HG02610 (cell line): ENCODE data around the gene U2AF1L4.
A peak's percentile ranks its signal among the peaks of the same experiment; 100 is the strongest.

ENCODE experiments used
- ATAC-seq: cut with Tn5 transposase; IDR thresholded peaks from one replicate; pipeline ENCODE4 v1.9.1; 2021; ENCODE audit warnings: mild to moderate bottlenecking, moderate library complexity; ENCODE audit not compliant: unreplicated experiment

U2AF1L4 gene

DNA sequence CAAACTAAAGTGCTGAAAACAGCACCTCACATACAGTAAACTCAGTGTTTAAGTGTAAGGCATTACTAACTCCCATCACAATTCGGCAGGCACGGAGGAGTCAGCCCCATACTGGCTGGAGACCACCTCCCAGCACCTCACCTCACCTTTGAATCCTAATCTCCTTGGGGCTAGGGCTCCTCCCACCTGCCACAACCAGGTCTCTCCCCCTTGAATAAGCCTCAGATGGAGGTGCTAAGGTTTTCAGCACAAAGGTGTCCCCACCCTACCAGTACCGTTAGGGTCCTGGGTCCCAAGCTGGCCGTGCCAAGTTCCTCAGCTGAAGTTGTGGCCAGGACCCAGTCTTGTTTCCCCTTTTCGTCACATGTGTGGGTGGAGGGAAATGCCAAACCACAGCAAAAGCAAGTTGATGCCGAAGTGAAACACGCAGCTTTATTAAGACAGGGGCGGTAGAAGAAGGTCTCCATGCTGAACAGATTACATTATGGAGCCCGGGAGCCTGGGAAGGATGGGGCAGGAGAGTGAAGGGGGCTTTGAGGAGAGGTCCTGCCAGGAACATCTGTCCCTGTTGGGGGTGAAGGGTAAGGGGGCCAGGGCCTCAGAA, 3.0 kb downstream of the U2AF1L4 start, which contains the start of gene IGFLR1:
TSS of gene IGFLR1 (minus strand) at position 332 of the 604 bp plus-strand sequence. CDS start 1,272 bp downstream, outside the sequence.
- no peak for ATAC-seq

DNA sequence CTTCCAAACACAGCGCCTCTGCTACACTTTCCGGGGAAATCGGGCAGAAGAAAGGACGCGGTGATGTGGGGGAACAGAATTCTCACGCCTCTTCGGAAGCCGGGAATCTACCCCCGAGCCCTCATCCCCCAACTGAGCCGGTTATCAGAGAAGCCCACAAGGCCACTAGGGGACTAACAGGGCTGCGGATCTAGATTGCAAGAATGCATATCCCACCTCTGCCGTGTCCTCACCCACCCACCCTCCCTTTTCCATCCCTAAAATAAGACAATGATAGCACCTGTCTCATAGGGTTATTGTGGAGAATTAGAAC, 4.1 kb downstream of the U2AF1L4 start:
- no peak for ATAC-seq

DNA sequence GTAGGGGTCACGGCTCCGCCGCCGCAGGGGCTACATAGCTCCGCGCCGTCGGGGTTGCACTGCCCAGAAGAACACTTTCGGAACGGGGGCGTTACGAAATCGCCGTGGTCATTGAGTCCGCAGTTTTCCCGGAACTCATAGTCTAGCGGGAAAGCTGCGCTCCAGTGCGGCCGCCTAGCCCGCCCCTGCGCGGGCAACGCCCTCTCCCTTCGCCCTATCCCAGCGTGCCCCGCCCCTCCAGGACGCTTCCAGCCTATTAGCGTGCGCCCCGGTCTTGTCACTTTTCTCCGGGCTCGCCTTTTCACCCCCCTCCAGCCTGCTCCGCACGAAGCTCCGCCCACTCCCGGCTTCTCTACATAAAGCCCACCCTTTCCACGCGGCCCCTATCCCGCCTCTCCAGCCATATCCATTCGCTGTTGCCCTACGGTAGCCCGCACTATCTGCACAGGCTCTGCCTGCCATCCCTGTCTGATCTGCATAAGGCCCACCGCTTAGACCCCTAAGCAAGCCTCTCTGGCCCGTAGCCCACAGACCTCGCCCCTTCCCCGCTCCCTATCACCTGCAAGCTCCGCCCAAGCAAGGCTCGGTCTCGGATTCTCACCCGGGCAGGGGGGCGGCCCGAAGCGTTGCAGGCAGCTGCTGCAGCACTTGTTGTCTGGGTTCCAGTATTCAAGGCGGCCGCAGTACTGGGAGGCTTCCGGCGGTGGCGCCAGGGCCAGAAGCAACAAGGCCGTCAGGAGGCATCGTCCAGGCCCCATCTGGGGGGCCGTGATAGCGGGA, 4.6 kb downstream of the U2AF1L4 start:
- ATAC-seq: peak; percentile 66

DNA sequence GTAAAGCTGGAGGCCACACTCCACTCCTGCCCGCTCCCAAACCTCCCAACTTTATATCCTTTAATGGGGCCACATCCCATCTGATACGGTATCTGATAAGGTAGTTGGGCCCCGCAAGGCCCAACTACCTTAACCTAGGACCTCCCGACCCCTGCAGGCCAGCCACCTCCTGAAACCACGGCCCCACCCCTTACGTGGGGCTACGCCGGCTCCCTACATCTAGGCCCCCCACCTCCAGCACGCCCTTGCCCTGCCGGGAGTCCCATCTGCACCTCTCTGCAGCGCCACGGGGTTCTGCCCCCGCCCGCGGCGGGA, 5.2 kb downstream of the U2AF1L4 start:
- peak; percentile 15 for ATAC-seq

DNA sequence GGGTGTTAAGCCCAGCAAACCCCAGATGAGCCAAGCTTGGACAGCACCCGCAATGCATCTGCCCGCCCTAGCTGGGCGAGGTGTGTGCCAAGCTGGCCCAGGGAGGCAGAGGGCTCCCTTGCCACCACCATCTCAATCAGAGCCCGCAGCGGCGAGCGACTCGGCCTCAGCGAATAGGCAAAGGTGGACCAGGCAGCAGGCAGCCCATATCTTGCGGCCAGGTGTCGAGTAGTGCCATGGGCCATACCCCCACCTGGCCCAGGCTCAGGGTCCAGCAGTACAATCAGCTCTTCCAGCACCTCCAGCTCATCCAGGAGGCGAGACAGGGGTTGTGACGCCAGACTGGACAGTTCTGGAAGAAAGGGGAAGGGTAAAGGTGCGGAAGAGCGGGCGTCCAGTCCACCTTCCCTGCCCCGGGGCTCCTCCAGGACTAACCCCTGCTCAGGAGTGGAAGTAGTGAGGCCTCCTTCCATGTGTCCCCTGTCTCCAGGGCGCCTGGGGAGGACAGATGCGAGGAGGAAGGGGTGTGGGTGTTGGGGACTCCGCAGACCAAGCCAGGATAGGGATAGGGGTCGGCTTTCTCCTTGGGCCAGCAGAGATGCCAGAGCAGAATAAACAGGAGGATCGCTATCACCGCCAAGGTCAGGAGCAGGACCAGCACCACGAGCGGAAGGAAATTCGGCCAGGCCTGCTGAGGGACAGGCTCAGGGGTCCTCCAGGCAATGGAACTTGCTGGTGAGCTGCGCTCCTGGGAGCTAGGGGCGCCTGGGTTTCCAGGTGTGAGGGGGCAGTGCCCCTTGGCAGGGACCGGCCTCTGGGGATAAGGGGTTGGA, 5.7 kb downstream of the U2AF1L4 start:
- no peak for ATAC-seq

DNA sequence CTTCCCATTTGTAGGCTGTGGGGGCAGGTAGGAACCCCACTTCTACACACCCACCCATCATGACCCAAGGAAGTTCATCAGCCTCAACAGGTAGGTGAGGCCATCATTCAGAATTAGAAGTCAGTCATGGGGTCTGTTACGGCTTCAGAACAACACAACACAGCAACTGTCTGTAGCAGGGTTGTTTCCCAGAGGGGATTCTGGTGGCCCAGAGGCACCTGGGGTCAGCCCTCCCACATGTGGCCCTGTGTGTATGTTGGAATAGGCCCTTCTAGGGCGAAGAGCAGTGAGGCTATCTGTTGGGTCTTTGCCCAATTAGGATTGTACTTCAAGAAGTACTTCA, 6.4 kb downstream of the U2AF1L4 start:
- ATAC-seq: no peak

DNA sequence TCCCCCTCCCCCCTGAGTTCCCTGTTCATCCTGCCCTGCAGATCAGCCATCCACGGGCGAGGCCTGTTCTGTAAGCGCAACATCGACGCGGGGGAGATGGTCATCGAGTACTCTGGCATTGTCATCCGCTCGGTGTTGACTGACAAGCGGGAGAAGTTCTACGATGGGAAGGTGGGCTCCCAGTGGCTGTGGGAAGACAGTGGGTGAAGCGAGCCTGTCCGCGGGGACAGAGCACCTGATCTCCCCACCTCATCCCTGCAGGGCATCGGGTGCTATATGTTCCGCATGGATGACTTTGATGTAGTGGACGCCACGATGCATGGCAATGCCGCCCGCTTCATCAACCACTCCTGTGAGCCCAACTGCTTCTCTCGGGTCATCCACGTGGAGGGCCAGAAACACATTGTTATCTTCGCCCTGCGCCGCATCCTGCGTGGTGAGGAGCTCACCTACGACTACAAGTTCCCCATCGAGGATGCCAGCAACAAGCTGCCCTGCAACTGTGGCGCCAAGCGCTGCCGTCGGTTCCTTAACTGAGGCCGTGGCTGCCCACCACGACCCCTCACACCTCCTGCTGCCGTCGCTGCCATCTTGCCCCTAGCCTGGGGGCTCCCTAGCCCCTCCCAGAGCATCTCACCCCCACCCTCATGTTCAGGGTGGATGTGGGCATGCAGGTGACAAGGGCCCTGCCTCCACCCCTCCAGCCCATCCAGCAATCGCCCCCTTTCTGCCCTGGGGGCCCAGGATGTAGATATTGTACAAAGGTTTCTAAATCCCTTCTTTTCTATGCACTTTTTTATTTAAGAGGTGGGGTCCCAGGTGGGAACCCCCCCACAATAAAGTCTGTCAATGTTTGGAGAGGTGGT, 7.0 kb downstream of the U2AF1L4 start:
- ATAC-seq: no peak

DNA sequence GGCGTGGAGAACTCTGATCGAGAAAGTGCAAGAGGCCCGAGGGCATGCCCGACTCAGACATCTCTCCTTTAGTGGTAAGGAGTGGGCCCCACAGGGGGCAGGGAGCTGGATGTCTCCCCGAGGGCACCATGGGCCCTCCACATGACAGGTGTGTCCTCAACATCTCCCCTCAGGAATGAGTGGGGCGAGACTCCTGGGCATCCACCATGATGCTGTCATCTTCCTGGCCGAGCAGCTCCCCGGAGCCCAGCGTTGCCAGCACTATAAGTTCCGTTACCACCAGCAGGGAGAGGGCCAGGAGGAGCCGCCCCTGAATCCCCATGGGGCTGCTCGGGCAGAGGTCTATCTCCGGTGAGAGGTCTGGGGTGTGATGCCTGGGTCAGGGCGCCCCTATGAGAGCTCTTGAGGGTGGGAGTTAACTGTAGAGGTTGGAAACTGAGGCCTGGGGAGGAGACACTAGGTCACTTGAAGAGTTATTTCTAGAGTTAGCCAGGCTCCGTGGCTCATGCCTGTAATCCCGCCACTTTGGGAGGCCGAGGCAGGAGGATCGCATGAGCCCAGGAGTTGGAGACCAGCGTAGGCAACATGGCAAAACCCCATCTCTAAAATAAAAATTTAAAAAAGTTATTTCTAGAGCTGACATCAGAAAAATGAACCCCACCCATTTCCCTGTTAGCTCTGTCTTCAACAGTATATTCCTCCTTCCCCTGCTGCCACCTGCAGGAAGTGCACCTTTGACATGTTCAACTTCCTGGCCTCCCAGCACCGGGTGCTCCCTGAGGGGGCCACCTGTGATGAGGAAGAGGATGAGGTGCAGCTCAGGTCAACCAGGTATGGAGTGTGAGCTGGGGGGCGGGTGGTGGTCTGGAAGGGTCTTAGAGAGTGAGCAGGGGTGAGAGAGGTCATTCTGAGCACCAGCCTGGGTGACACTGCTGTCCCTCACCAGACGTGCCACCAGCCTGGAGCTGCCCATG, 8.0 kb downstream of the U2AF1L4 start:
- no peak for ATAC-seq

DNA sequence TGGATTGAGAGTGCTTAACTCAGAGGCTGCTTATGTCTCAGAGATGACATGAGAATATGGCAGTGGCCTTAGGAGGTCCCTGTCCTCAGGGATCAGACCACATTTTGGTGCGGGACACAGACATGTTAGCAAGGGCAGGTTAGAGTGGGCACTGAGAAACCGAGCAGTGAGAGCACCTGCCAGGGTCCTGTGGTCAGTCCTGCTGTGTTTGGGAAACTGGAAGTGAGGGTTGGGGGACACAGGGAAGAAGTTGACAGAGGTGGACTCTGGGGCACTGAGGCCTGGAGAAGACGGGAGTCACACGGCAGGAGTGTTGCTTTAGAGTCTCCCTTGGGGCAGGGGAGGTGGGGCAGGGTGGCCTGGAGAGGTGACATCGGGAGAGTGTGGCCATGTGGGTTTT, 10.3 kb downstream of the U2AF1L4 start:
- no peak for ATAC-seq

DNA sequence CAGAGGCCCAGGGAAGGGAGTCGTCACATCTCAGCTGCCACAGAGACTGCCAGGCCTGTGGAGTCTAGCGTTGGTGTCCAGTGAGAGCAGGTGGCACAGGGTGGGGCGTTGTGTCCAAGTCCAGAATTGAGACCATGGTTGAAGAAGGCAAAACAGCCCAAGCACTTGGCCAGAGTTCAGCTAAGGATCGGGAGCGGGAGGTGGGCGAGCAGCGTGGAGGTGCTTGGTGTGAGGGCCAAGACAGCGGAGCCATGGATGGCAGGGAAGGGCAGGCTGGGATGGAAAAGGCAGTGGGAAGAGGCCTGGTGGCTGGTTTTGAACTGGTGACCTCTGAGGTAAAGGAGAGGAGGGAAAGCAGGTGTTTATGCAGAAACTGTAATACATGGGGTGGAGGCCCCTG, 10.9 kb downstream of the U2AF1L4 start:
- ATAC-seq: no peak

DNA sequence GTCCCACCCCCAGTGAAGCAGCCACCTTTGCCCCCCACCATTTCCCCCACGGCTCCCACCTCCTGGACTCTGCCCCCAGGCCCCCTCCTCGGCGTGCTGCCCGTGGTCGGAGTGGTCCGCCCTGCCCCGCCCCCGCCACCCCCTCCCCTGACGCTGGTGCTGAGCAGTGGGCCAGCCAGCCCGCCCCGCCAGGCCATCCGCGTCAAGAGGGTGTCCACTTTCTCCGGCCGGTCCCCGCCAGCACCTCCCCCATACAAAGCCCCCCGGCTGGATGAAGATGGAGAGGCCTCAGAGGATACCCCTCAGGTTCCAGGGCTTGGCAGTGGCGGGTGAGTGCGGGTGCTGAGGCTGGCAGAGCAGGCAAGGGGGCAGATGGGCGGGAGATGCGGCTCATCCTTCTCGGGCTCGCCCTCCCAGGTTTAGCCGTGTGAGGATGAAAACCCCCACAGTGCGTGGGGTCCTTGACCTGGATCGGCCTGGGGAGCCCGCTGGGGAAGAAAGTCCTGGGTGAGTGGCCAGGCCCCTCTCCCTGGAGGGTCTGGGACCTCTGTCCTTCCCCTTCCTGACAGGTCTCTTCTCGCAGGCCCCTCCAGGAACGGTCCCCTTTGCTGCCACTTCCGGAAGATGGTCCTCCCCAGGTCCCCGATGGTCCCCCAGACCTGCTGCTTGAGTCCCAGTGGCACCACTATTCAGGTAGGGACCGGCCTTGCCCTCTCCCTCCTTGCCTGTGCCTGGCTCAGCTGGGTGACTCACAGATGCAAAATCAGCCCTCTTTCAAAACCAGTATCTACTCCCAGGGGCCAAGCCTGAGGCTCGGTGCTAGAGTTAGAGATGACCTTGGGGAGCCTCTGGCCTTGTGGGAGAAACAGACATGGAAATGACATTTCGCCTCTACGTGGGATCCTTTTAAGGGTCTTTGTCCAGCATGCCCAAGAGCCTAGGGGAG, 11.8 kb downstream of the U2AF1L4 start:
- ATAC-seq: no peak

DNA sequence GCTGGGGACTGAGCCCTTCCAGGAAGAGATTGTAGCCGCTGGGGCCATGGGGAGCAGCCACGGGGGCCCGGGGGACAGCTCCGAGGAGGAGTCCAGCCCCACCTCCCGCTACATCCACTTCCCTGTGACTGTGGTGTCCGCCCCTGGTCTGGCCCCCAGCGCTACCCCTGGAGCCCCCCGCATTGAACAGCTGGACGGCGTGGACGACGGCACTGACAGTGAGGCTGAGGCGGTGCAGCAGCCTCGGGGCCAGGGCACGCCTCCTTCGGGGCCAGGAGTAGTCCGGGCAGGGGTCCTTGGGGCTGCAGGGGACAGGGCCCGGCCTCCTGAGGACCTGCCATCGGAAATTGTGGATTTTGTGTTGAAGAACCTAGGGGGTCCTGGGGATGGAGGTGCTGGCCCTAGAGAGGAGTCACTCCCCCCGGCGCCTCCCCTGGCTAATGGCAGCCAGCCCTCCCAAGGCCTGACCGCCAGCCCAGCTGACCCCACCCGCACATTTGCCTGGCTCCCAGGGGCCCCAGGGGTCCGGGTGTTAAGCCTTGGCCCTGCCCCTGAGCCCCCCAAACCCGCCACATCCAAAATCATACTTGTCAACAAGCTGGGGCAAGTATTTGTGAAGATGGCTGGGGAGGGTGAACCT, 12.6 kb downstream of the U2AF1L4 start:
- ATAC-seq: no peak

DNA sequence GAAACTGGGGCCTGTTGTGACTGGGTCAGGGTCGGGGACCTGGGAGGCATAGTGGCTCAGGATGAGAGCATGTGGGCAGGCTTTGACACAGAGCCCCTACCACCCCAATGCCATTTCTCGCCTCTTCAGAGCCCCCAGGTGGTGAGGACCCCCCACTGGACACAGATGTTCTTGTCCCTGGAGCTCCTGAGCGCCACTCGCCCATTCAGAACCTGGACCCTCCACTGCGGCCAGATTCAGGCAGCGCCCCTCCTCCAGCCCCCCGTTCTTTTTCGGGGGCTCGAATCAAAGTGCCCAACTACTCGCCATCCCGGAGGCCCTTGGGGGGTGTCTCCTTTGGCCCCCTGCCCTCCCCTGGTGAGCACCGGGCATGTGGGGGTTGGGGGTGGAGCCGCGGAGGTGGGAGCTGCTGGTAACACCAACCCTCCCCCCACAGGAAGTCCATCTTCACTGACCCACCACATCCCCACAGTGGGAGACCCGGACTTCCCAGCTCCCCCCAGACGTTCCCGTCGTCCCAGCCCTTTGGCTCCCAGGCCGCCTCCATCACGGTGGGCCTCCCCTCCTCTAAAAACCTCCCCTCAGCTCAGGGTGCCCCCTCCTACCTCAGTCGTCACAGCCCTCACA, 13.3 kb downstream of the U2AF1L4 start:
- ATAC-seq: no peak

DNA sequence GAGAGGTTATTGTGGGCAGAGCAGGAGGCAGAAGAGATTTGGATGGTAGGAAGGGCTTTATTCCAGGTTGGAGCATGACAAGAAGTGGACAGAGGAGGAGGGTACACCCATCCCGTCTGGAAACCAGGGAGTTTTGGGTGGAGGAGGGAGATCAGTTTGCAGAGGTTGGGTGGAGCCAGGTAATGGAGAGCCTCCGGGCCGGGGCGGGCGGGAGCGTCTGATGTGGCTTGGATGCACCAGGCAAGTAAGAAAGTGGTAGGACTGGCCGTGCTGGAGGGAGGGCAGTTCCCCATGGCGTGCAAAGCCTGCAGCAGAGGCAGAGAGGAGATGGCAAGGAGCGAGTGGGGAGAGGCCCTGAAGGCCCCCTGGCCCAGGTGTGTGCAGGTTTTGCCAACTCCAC, 13.9 kb downstream of the U2AF1L4 start:
- ATAC-seq: no peak

DNA sequence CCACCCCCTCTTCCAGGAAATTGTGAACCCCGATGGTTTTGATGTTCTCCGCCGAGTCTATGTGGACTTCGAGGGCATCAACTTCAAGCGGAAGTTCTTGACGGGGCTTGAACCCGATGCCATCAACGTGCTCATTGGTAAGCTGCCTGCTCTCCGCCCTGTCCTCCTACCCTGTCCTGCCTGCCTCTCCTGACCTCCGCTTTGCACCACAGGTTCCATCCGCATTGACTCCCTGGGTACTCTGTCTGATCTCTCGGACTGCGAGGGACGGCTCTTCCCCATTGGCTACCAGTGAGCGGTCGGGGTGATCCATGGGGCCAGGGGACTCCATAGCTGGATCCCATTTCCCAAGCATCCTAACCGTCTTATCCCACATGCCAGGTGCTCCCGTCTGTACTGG, 14.9 kb downstream of the U2AF1L4 start:
- no peak for ATAC-seq

DNA sequence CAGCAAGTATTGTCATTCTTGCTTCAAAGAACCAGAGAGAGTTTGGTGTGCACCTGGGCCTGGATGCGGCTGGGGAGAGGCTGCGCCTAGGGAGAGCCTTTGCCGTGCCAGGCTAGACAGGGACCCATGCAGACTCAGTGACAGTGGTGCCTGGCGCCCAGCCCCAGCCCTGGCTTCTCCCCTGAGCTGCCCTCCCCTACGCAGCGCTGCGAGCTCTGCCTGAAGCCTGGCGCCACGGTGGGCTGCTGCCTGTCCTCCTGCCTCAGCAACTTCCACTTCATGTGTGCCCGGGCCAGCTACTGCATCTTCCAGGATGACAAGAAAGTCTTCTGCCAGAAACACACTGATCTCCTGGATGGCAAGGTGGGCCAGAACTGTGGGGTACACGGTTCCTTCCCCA, 15.5 kb downstream of the U2AF1L4 start:
- no peak for ATAC-seq

DNA sequence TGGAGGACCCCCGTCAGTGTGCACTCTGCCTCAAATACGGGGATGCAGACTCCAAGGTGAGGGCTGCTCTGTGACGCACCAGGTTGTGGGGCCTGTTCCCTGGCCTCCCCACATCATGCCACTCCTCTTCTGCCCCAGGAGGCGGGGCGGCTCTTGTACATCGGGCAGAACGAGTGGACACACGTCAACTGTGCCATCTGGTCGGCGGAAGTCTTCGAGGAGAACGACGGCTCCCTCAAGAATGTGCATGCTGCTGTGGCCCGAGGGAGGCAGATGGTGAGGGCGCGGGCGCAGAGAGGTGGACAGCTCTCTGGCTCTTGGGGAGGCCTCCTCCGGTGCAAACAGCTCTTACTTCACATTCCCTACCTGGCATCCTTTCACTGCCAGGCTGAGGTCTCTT, 16.2 kb downstream of the U2AF1L4 start:
- ATAC-seq: no peak
